PFSK-1 (cell line): Measurements from ENCODE around the gene HARS2.

ENCODE experiments used
- POLR2AphosphoS5 ChIP-seq: IDR thresholded peaks from 2 replicates; pipeline ENCODE4 v1.6.1; 2012; ENCODE audit warnings: low read depth, mild to moderate bottlenecking, control low read depth, low read length, moderate library complexity
- TAF1 ChIP-seq: IDR thresholded peaks from 2 replicates; pipeline ENCODE4 v1.6.1; 2012; ENCODE audit warnings: low read length, control low read depth, borderline replicate concordance; ENCODE audit not compliant: insufficient read depth
- TF ChIP-seq, protein P1 (sequence below), 2 experiments: IDR thresholded peaks; 2 replicates each; pipeline versions ENCODE4 v1.6.1 to v1.8.0; 2011 to 2012; ENCODE audit warnings: low read depth in 2 of 2, low read length in 2 of 2, control low read depth in 1 of 2, inconsistent platforms in 1 of 2, mild to moderate bottlenecking in 1 of 2, moderate library complexity in 1 of 2; ENCODE audit not compliant: insufficient read depth in 1 of 2

DNA sequence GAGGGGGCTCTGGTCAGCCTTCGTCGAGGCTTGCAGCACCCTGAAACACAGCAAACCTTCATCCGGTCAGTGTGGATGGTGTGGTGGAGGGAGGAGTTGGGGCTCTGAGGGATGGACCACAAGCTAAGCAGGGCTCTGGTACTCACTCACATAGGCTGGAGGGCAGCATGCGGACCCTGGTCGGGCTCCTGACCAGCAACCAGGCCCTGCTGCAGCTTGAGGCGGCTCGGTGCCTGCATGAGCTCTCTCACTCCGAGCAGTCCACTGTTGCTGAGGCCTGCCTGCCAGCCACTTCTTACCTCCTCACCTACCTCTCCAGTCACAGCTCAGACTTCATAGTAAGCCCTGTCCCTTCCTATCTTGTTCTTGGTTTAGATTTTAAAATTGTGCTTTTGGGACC lies 49.5 kb upstream of the HARS2 start:
- TF ChIP-seq, protein P1, sequence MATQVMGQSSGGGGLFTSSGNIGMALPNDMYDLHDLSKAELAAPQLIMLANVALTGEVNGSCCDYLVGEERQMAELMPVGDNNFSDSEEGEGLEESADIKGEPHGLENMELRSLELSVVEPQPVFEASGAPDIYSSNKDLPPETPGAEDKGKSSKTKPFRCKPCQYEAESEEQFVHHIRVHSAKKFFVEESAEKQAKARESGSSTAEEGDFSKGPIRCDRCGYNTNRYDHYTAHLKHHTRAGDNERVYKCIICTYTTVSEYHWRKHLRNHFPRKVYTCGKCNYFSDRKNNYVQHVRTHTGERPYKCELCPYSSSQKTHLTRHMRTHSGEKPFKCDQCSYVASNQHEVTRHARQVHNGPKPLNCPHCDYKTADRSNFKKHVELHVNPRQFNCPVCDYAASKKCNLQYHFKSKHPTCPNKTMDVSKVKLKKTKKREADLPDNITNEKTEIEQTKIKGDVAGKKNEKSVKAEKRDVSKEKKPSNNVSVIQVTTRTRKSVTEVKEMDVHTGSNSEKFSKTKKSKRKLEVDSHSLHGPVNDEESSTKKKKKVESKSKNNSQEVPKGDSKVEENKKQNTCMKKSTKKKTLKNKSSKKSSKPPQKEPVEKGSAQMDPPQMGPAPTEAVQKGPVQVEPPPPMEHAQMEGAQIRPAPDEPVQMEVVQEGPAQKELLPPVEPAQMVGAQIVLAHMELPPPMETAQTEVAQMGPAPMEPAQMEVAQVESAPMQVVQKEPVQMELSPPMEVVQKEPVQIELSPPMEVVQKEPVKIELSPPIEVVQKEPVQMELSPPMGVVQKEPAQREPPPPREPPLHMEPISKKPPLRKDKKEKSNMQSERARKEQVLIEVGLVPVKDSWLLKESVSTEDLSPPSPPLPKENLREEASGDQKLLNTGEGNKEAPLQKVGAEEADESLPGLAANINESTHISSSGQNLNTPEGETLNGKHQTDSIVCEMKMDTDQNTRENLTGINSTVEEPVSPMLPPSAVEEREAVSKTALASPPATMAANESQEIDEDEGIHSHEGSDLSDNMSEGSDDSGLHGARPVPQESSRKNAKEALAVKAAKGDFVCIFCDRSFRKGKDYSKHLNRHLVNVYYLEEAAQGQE (IDR thresholded peaks at IDR 0.05; ENCODE audit: insufficient read depth in 1 of 2, low read depth in 2 of 2, low read length in 2 of 2) = no peak
- no peak for TF ChIP-seq TAF1
- no peak for TF ChIP-seq POLR2AphosphoS5
